Testis (tissue), 3 donors: ENCODE results near the gene MLYCD. TPM values are rescaled to one million over a fixed set of nuclear protein-coding genes. Genes with fewer than 3 reads are reported as not detected.

ENCODE experiments used
- DNase-seq: peaks from one replicate; pipeline ENCODE4 v3.0.0-alpha.2; 2019
- H3K27ac ChIP-seq, 2 donors: fragments of 200-600 bp; sonication (generic); one replicate each; pipeline ENCODE4 v1.5.1; 2019
- H3K27me3 ChIP-seq: fragments of 200-600 bp; sonication (generic); one replicate; pipeline ENCODE4 v1.5.1; 2019
- H3K36me3 ChIP-seq: fragments of 200-600 bp; sonication (generic); one replicate; pipeline ENCODE4 v1.5.1; 2017; ENCODE audit warnings: low read depth; ENCODE audit errors: missing control alignments
- H3K4me1 ChIP-seq: fragments of 200-600 bp; sonication (generic); one replicate; pipeline ENCODE4 v1.5.1; 2019
- H3K4me3 ChIP-seq, 2 donors: fragments of 200-600 bp; sonication (generic); one replicate each; pipeline ENCODE4 v1.5.1; 2017 to 2019
- H3K9me3 ChIP-seq: fragments of 200-600 bp; sonication (generic); one replicate; pipeline ENCODE4 v1.5.1; 2017
- POLR2A ChIP-seq: fragments of 450-650 bp; IDR thresholded peaks from one replicate; pipeline ENCODE4 v1.6.1; 2017; ENCODE audit warnings: antibody characterized with exemption, mild to moderate bottlenecking, moderate library complexity
- WGBS, 2 donors: methylation state at CpG; one replicate each; pipeline ENCODE4 v1.1.5; 2018; 5-methylcytosine and 5-hydroxymethylcytosine counted together
- intact Hi-C: fragments of 100-400 bp; cut with DNase I; formaldehyde crosslinking; loops from one replicate; pipeline ENCODE4 v1.15.1; 2023; ENCODE audit warnings: low total_unique reads
- polyA plus RNA-seq: library from polyadenylated mRNA; stranded (reverse); fragments of 350-450 nt; fragmentation: Illumina TruSeq; extraction: RNeasy Lipid Tissue Mini Kit (QIAGEN cat#74804); gene quantifications from one replicate; pipeline ENCODE4 v1.2.3, GENCODE V29; 2014; ENCODE audit warnings: low read depth, low replicate concordance; ENCODE audit not compliant: insufficient read depth
- total RNA-seq, 2 donors: library from RNA; depleted of rRNA; stranded (reverse); fragments of >200 nt; gene quantifications; one replicate each; pipeline ENCODE4 v1.2.3, GENCODE V29; 2016
- TF ChIP-seq, protein P1 (sequence below), 3 experiments: fragments of 450-650 bp in 2 of 3; fragments of 200-600 bp in 1 of 3; sonication (generic) in 1 of 3; IDR thresholded peaks; one replicate each; pipeline ENCODE4 v1.5.1; 2016 to 2019; ENCODE audit warnings: antibody characterized with exemption in 3 of 3, mild to moderate bottlenecking in 2 of 3, moderate library complexity in 1 of 3

MLYCD gene
- total and polyA plus RNA-seq, 3 donors from 2014 or later = 4.5 to 22.1 (median 15.1) TPM

- Histone ChIP-seq H3K36me3 (no peaks in the 10 kb centered on the region), H3K9me3 (no peaks in the 10 kb centered on the region), H3K27ac (no peak overlapping the region), H3K4me1 (peaks cover 2% of the 10 kb centered on the region), H3K4me3 (no peak overlapping the region), H3K27me3 (no peaks in the 10 kb centered on the region)
- WGBS, 2 donors = 51 to 63% methylated on average over 8 to 11 of the region's 11 CpGs
- DNase-seq = no peak
- intact Hi-C loops = no loop called here
- TF ChIP-seq, protein P1, sequence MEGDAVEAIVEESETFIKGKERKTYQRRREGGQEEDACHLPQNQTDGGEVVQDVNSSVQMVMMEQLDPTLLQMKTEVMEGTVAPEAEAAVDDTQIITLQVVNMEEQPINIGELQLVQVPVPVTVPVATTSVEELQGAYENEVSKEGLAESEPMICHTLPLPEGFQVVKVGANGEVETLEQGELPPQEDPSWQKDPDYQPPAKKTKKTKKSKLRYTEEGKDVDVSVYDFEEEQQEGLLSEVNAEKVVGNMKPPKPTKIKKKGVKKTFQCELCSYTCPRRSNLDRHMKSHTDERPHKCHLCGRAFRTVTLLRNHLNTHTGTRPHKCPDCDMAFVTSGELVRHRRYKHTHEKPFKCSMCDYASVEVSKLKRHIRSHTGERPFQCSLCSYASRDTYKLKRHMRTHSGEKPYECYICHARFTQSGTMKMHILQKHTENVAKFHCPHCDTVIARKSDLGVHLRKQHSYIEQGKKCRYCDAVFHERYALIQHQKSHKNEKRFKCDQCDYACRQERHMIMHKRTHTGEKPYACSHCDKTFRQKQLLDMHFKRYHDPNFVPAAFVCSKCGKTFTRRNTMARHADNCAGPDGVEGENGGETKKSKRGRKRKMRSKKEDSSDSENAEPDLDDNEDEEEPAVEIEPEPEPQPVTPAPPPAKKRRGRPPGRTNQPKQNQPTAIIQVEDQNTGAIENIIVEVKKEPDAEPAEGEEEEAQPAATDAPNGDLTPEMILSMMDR (IDR thresholded peaks at IDR 0.05) = no peak
- no peak for TF ChIP-seq POLR2A
These were observed 44.0 kb downstream of the MLYCD start for GRCh38 chr16:83942815-83943515.

GRCh38 chr16:83943516-83944050 is 44.7 kb downstream of the MLYCD start:
- no peaks in the 10 kb centered on the region for H3K27me3 ChIP-seq
- no peak for TF ChIP-seq POLR2A
- TF ChIP-seq, protein P1 (IDR thresholded peaks at IDR 0.05) = no peak
- H3K36me3 ChIP-seq = no peaks in the 10 kb centered on the region
- no peak for DNase-seq
- no peak overlapping the region for H3K4me3 ChIP-seq
- H3K9me3 ChIP-seq = no peaks in the 10 kb centered on the region
- intact Hi-C loops = no loop called here
- 60 to 88% methylated on average over 9 to 10 of the region's 10 CpGs for WGBS, 2 donors
- H3K4me1 ChIP-seq = peaks cover 2% of the 10 kb centered on the region
- no peak overlapping the region for H3K27ac ChIP-seq

GRCh38 chr16:83945587-83945986 is 46.7 kb downstream of the MLYCD start:
- H3K36me3 ChIP-seq = no peaks in the 10 kb centered on the region
- 84 to 93% methylated on average over 9 to 10 of the region's 10 CpGs for whole genome bisulfite sequencing, 2 donors
- H3K27ac ChIP-seq = no peak overlapping the region
- no peaks in the 10 kb centered on the region for H3K9me3 ChIP-seq
- H3K4me1 ChIP-seq = peaks cover 2% of the 10 kb centered on the region
- TF ChIP-seq POLR2A = no peak
- TF ChIP-seq, protein P1 (IDR thresholded peaks at IDR 0.05) = no peak
- no peaks in the 10 kb centered on the region for H3K27me3 ChIP-seq
- no peak overlapping the region for H3K4me3 ChIP-seq
- intact Hi-C loops = no loop called here
- no peak for DNase-seq

DNA sequence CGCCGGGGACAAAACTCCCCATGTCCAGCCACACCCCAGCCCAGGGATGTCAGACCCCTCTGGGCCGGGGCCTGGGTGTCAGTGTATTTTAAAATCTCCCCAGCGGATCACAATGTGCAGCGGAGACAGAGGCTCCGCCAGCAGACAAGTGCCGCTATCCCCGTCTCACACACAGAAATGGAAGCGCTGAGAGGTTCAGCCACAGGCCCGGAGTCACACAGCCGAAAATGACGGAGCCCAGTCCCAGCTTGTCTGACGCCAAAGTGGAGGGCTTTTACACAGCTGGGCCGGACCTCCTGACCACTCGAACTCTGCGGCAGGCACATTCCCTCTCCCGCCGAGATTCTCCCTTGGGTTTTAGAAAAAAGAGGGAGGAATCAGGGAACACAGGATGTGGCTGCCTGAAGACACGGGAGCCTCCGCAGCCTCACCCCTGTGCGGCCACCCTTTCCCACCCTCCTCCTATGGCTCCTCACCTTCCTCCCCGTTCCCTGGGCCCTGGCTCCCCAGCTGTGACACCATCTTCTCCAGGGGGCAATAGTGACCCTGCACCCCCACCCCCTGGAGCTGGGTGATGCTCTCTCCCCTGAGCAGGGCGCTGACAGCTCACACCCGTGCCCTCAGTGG is 47.4 kb downstream of the MLYCD start:
- H3K9me3 ChIP-seq = no peaks in the 10 kb centered on the region
- DNase-seq = no peak

More for the DNA sequence above, 47.4 kb downstream of the MLYCD start:
- no peak overlapping the region for H3K4me3 ChIP-seq
- H3K4me1 ChIP-seq = peaks cover 2% of the 10 kb centered on the region
- H3K36me3 ChIP-seq = no peaks in the 10 kb centered on the region
- no peak overlapping the region for H3K27ac ChIP-seq
- 72 to 82% methylated on average over 13 to 24 of the region's 24 CpGs for WGBS, 2 donors
- H3K27me3 ChIP-seq = no peaks in the 10 kb centered on the region
- TF ChIP-seq, protein P1 (IDR thresholded peaks at IDR 0.05) = no peak
- no peak for TF ChIP-seq POLR2A
- intact Hi-C loops = no loop called here
